B cell (primary cell): ENCODE results near the gene NME2. TPM values are rescaled to one million over a fixed set of nuclear protein-coding genes. Genes with fewer than 3 reads are reported as not detected.

ENCODE experiments used
- ATAC-seq: fragments of 200-7000 bp; cut with Tn5 transposase; one replicate; pipeline ENCODE4 v1.10.0; 2021; ENCODE audit warnings: low read depth, mild to moderate bottlenecking, moderate number of reproducible peaks, moderate library complexity
- CTCF ChIA-PET: fragments of 350-600 bp; sonication (Branson Sonifier 250); formaldehyde crosslinking; loops from one replicate; lab custom pipeline; 2021; ENCODE audit warnings: antibody characterized with exemption, inconsistent platforms; lab: Charles Lee
- POLR2A ChIA-PET: fragments of 350-600 bp; sonication (Branson Sonifier 250); formaldehyde crosslinking; loops from one replicate; lab custom pipeline; 2021; ENCODE audit warnings: antibody characterized with exemption; lab: Charles Lee
- DNase-seq: peaks from one replicate; pipeline ENCODE4 v3.0.0; 2013
- H2AFZ ChIP-seq: 2 replicates; pipeline ENCODE4 v1.6.1; 2012; ENCODE audit warnings: mild to moderate bottlenecking, low read depth, low read length; ENCODE audit not compliant: insufficient read depth, poor library complexity, severe bottlenecking
- H3K27ac ChIP-seq, 2 donors: 1 replicate in 1 of 2; 2 replicates in 1 of 2; pipeline ENCODE4 v1.5.1; 2012 to 2013; ENCODE audit warnings: low read length in 2 of 2, mild to moderate bottlenecking in 2 of 2, moderate library complexity in 1 of 2
- H3K27me3 ChIP-seq, 4 experiments: fragments of 200-600 bp in 1 of 4; sonication (generic) in 1 of 4; replicated peaks in 1 of 4; 1 replicate in 2 of 4; 2 replicates in 2 of 4; pipeline versions ENCODE4 v1.6.1 to v1.7.0; 2013 to 2016; ENCODE audit warnings: low read length in 3 of 4, mild to moderate bottlenecking in 2 of 4, mixed read lengths in 1 of 4, moderate library complexity in 1 of 4; ENCODE audit not compliant: insufficient read depth in 4 of 4, control insufficient read depth in 3 of 4; ENCODE audit errors: control extremely low read depth in 1 of 4
- H3K36me3 ChIP-seq, 2 experiments: replicated peaks in 1 of 2; 1 replicate in 1 of 2; 2 replicates in 1 of 2; pipeline versions ENCODE4 v1.6.1 to v1.7.1; 2013; ENCODE audit warnings: low read length in 1 of 2; ENCODE audit not compliant: insufficient read depth in 2 of 2, control insufficient read depth in 1 of 2; ENCODE audit errors: control extremely low read depth in 1 of 2, extremely low read depth in 1 of 2
- H3K4me1 ChIP-seq, 2 donors: fragments of 200-600 bp in 1 of 2; sonication (generic) in 1 of 2; 1 replicate in 1 of 2; 2 replicates in 1 of 2; pipeline versions ENCODE4 v1.5.1 to v1.6.1; 2013 to 2017; ENCODE audit warnings: low read length in 2 of 2; ENCODE audit not compliant: control insufficient read depth in 2 of 2, insufficient read depth in 2 of 2
- H3K4me2 ChIP-seq: replicated peaks from 2 replicates; pipeline ENCODE3; 2012; ENCODE audit warnings: mild to moderate bottlenecking, low read depth, low read length; ENCODE audit not compliant: poor library complexity, severe bottlenecking
- H3K4me3 ChIP-seq, 5 experiments: fragments of 200-600 bp in 1 of 5; sonication (generic) in 1 of 5; 1 replicate in 3 of 5; 2 replicates in 2 of 5; pipeline versions ENCODE4 v1.5.1 to v1.7.0; 2011 to 2016; ENCODE audit warnings: low read length in 4 of 5, mild to moderate bottlenecking in 4 of 5, low read depth in 2 of 5, control low read depth in 1 of 5, moderate library complexity in 1 of 5; ENCODE audit not compliant: insufficient read depth in 1 of 5; ENCODE audit errors: control extremely low read depth in 1 of 5, extremely low read depth in 1 of 5
- H3K79me2 ChIP-seq: fragments of 200-600 bp; sonication (generic); one replicate; pipeline ENCODE4 v1.6.0; 2016; ENCODE audit warnings: low read length; ENCODE audit not compliant: control insufficient read depth, insufficient read depth
- H3K9ac ChIP-seq: fragments of 200-600 bp; sonication (generic); 2 replicates; pipeline ENCODE4 v1.6.1; 2017; ENCODE audit warnings: mild to moderate bottlenecking, low read length, moderate library complexity
- H3K9me3 ChIP-seq, 3 donors: one replicate each; pipeline versions ENCODE4 v1.6.1 to v1.7.1; 2013; ENCODE audit warnings: low read length in 2 of 3; ENCODE audit not compliant: control insufficient read depth in 2 of 3, insufficient read depth in 1 of 3; ENCODE audit errors: control extremely low read depth in 1 of 3
- H4K20me1 ChIP-seq: 2 replicates; pipeline ENCODE4 v1.6.0; 2012; ENCODE audit warnings: mild to moderate bottlenecking, low read length; ENCODE audit not compliant: insufficient read depth, control insufficient read depth, poor library complexity, severe bottlenecking
- H3K27ac Mint-ChIP-seq: one replicate; pipeline ENCODE4 v1.8.0; 2021; ENCODE audit warnings: mixed read lengths
- H3K27me3 Mint-ChIP-seq: one replicate; pipeline ENCODE4 v1.8.0; 2021; ENCODE audit warnings: mixed read lengths
- H3K4me1 Mint-ChIP-seq: one replicate; pipeline ENCODE4 v1.8.0; 2021; ENCODE audit warnings: mixed read lengths
- H3K4me3 Mint-ChIP-seq: one replicate; pipeline ENCODE4 v1.8.0; 2021; ENCODE audit warnings: mixed read lengths
- H3K9me3 Mint-ChIP-seq: one replicate; pipeline ENCODE4 v1.8.0; 2022; ENCODE audit warnings: mixed read lengths; ENCODE audit not compliant: insufficient read depth
- CTCF ChIP-seq: fragments of 200-600 bp; IDR thresholded peaks from one replicate; pipeline ENCODE4 v1.8.0; 2022; ENCODE audit warnings: antibody characterized with exemption, mild to moderate bottlenecking
- EZH2 ChIP-seq: IDR thresholded peaks from 2 replicates; pipeline ENCODE4 v1.6.1; 2012; ENCODE audit warnings: borderline replicate concordance, low read depth, mild to moderate bottlenecking, moderate library complexity, low read length; ENCODE audit not compliant: insufficient read depth, poor library complexity, severe bottlenecking
- WGBS: methylation state at CpG from one replicate; pipeline ENCODE4 v1.1.5; 2013; ENCODE audit warnings: missing lambda C conversion rate; ENCODE audit not compliant: insufficient coverage; 5-methylcytosine and 5-hydroxymethylcytosine counted together
- intact Hi-C: fragments of 100-400 bp; cut with micrococcal nuclease; formaldehyde crosslinking; loops from one replicate; pipeline ENCODE4 v1.10.0; 2022
- polyA plus RNA-seq: library from polyadenylated mRNA; depleted of rRNA; stranded (reverse); fragments of >200 nt; gene quantifications from 2 replicates; pipeline ENCODE4 v1.2.3, GENCODE V29; 2012
- total RNA-seq, 2 donors: library from RNA; stranded (reverse); fragments of 120-200 nt in 1 of 2; gene quantifications; 1 replicate in 1 of 2; 2 replicates in 1 of 2; pipeline versions ENCODE4 v1.2.3 to v1.2.4, GENCODE V29; 2013 to 2022

The NME2 gene
- total and polyA plus RNA-seq, 2 donors (not counting 1 experiment from before 2014, with no cell fraction given): 154 to 166 TPM

- Histone ChIP-seq H3K9ac (no peak overlapping the region), H3K36me3 (peaks cover 6 to 61% of the 10 kb centered on the region in 2 experiments), H3K4me1 (no peaks in the 10 kb centered on the region), H3K4me2 (no peak overlapping the region), H2AFZ (no peak overlapping the region), H3K79me2 (no peaks in the 10 kb centered on the region), H3K9me3 (no peaks in the 10 kb centered on the region), H4K20me1 (no peaks in the 10 kb centered on the region), H3K4me3 (no peak overlapping the region), H3K27ac (no peak overlapping the region), H3K27me3 (no peaks in the 10 kb centered on the region)
- intact Hi-C loops: no loop called here
- DNase-seq: no peak
- POLR2A ChIA-PET: no interaction called here
- H3K27ac Mint-ChIP-seq: no peak overlapping the region
- H3K27me3 Mint-ChIP-seq: no peaks in the 10 kb centered on the region
- no peak overlapping the region for H3K4me3 Mint-ChIP-seq
- no peaks in the 10 kb centered on the region for H3K4me1 Mint-ChIP-seq
- WGBS: no CpG with 5 or more reads among the region's 1 CpG
- no peak for TF ChIP-seq CTCF
- TF ChIP-seq EZH2: no peak
- H3K9me3 Mint-ChIP-seq: no peaks in the 10 kb centered on the region
- CTCF ChIA-PET: no interaction called here
- no peak for ATAC-seq
These were observed 23.4 kb downstream of the NME2 start for GRCh38 chr17:51189628-51190027.

GRCh38 chr17:51191895-51192294 lies 25.7 kb downstream of the NME2 start:
- H2AFZ ChIP-seq: no peak overlapping the region
- intact Hi-C loops: no loop called here
- H3K9ac ChIP-seq: no peak overlapping the region
- CTCF ChIA-PET: no interaction called here
- peaks cover 8 to 60% of the 10 kb centered on the region in 2 experiments for H3K36me3 ChIP-seq
- H3K79me2 ChIP-seq: no peaks in the 10 kb centered on the region
- no peaks in the 10 kb centered on the region for H3K9me3 Mint-ChIP-seq
- H3K27ac Mint-ChIP-seq: no peak overlapping the region
- DNase-seq (no peak), ATAC-seq (no peak)
- TF ChIP-seq CTCF: no peak
- no peak for TF ChIP-seq EZH2
- H3K27me3 ChIP-seq: no peaks in the 10 kb centered on the region
- 83% methylated on average over 1 of the region's 2 CpGs for WGBS
- no peak overlapping the region for H3K4me2 ChIP-seq
- POLR2A ChIA-PET: no interaction called here
- H3K4me1 Mint-ChIP-seq: no peaks in the 10 kb centered on the region
- H3K27me3 Mint-ChIP-seq: no peaks in the 10 kb centered on the region
- H3K9me3 ChIP-seq: no peaks in the 10 kb centered on the region
- H3K4me1 ChIP-seq: no peaks in the 10 kb centered on the region
- H3K4me3 ChIP-seq: no peak overlapping the region
- no peak overlapping the region for H3K27ac ChIP-seq
- no peak overlapping the region for H3K4me3 Mint-ChIP-seq
- no peaks in the 10 kb centered on the region for H4K20me1 ChIP-seq
